Uterus (tissue), 2 donors: ENCODE measurements around the gene MICAL3.

Experiments used
- POLR2A ChIP-seq, 2 donors: fragments of 450-650 bp; IDR thresholded peaks; one replicate each; pipeline ENCODE4 v1.6.1; 2016; ENCODE audit warnings: antibody characterized with exemption in 2 of 2, mild to moderate bottlenecking in 1 of 2, moderate library complexity in 1 of 2
- TF ChIP-seq, protein P1 (sequence below), 4 experiments: fragments of 200-600 bp in 2 of 4; fragments of 450-650 bp in 2 of 4; sonication (generic) in 2 of 4; IDR thresholded peaks; one replicate each; pipeline ENCODE4 v1.5.1; 2016 to 2019; ENCODE audit warnings: antibody characterized with exemption in 4 of 4, mild to moderate bottlenecking in 2 of 4, moderate library complexity in 1 of 4

DNA sequence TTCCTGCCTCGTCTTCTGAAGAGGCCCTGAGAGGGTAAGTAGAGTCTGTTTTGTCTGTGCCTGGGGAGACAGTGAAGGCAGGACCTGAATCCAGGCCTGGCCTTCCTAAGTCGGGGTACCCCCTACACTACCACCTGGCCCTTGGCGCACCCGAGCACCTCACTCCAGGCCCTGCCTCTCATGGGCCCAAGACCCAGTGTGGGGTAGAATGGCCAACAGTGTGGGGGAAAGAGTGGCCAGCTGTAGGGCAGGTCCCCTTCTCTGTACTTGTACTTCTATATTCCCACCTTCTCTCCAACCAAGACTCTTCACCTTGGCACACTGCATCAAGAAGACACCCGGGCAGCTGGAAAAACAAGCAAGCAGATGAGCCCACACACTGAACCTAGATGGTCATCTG lies 227.7 kb downstream of the MICAL3 start:
- TF ChIP-seq, protein P1, sequence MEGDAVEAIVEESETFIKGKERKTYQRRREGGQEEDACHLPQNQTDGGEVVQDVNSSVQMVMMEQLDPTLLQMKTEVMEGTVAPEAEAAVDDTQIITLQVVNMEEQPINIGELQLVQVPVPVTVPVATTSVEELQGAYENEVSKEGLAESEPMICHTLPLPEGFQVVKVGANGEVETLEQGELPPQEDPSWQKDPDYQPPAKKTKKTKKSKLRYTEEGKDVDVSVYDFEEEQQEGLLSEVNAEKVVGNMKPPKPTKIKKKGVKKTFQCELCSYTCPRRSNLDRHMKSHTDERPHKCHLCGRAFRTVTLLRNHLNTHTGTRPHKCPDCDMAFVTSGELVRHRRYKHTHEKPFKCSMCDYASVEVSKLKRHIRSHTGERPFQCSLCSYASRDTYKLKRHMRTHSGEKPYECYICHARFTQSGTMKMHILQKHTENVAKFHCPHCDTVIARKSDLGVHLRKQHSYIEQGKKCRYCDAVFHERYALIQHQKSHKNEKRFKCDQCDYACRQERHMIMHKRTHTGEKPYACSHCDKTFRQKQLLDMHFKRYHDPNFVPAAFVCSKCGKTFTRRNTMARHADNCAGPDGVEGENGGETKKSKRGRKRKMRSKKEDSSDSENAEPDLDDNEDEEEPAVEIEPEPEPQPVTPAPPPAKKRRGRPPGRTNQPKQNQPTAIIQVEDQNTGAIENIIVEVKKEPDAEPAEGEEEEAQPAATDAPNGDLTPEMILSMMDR (IDR thresholded peaks at IDR 0.05) = no peak
- no peak for TF ChIP-seq POLR2A (IDR thresholded peaks at IDR 0.05)
